Astrocyte (in vitro differentiated cells and primary cell): ENCODE data around the gene SEMA6A. TPM values are rescaled to one million over a fixed set of nuclear protein-coding genes. Genes with fewer than 3 reads are reported as not detected.

Source experiments
- DNase-seq: peaks from one replicate; pipeline ENCODE4 v3.0.0-alpha.2; 2010; ENCODE audit warnings: low read depth
- FAIRE-seq: peaks from 2 replicates; lab custom pipeline; 2011; peaks lifted over from hg19 to GRCh38; lab: Jason Lieb, UNC
- H2AFZ ChIP-seq: 2 replicates; pipeline ENCODE4 v1.6.0; 2012; ENCODE audit warnings: low read depth, low read length, inconsistent platforms
- H3K27ac ChIP-seq: 2 replicates; pipeline ENCODE4 v1.5.1; 2011; ENCODE audit warnings: low read depth, low read length, inconsistent platforms
- H3K27me3 ChIP-seq: 2 replicates; pipeline ENCODE4 v1.6.0; 2011; ENCODE audit warnings: low read length, inconsistent platforms; ENCODE audit not compliant: insufficient read depth
- H3K36me3 ChIP-seq: 2 replicates; pipeline ENCODE4 v1.5.1; 2011; ENCODE audit warnings: low read length, inconsistent platforms; ENCODE audit not compliant: insufficient read depth
- H3K4me1 ChIP-seq: 2 replicates; pipeline ENCODE4 v1.5.1; 2011; ENCODE audit warnings: low read length, inconsistent platforms; ENCODE audit not compliant: insufficient read depth
- H3K4me2 ChIP-seq: 2 replicates; pipeline ENCODE4 v1.6.0; 2012; ENCODE audit warnings: low read length, inconsistent platforms
- H3K4me3 ChIP-seq: 2 replicates; pipeline ENCODE4 v1.5.1; 2011; ENCODE audit warnings: low read depth, mild to moderate bottlenecking, low read length, inconsistent platforms; ENCODE audit not compliant: insufficient read depth
- H3K79me2 ChIP-seq: 2 replicates; pipeline ENCODE4 v1.6.0; 2012; ENCODE audit warnings: mild to moderate bottlenecking, low read length, inconsistent platforms; ENCODE audit not compliant: insufficient read depth
- H3K9ac ChIP-seq: 2 replicates; pipeline ENCODE4 v1.6.0; 2012; ENCODE audit warnings: mild to moderate bottlenecking, low read length, inconsistent platforms
- H3K9me3 ChIP-seq: 2 replicates; pipeline ENCODE4 v1.5.1; 2012; ENCODE audit warnings: low read depth, mild to moderate bottlenecking, low read length, inconsistent platforms; ENCODE audit not compliant: insufficient read depth
- H4K20me1 ChIP-seq: 2 replicates; pipeline ENCODE4 v1.6.0; 2012; ENCODE audit warnings: low read length, inconsistent platforms; ENCODE audit not compliant: insufficient read depth
- H3K27ac Mint-ChIP-seq: one replicate; pipeline ENCODE4 v1.8.0; 2021; ENCODE audit warnings: mild to moderate bottlenecking, mixed read lengths; ENCODE audit not compliant: unreplicated experiment
- H3K27me3 Mint-ChIP-seq: one replicate; pipeline ENCODE4 v1.8.0; 2021; ENCODE audit warnings: low read depth, mixed read lengths; ENCODE audit not compliant: unreplicated experiment
- H3K36me3 Mint-ChIP-seq: one replicate; pipeline ENCODE4 v1.8.0; 2021; ENCODE audit warnings: low read depth, mixed read lengths; ENCODE audit not compliant: unreplicated experiment
- H3K4me1 Mint-ChIP-seq: one replicate; pipeline ENCODE4 v1.8.0; 2021; ENCODE audit warnings: low read depth, mixed read lengths; ENCODE audit not compliant: unreplicated experiment
- H3K4me3 Mint-ChIP-seq: one replicate; pipeline ENCODE4 v1.8.0; 2021; ENCODE audit warnings: mild to moderate bottlenecking, moderate library complexity, mixed read lengths; ENCODE audit not compliant: unreplicated experiment
- H3K9me3 Mint-ChIP-seq: one replicate; pipeline ENCODE4 v1.8.0; 2021; ENCODE audit warnings: mild to moderate bottlenecking, mixed read lengths; ENCODE audit not compliant: unreplicated experiment
- CTCF ChIP-seq: IDR thresholded peaks from 2 replicates; pipeline ENCODE4 v1.5.1; 2011; ENCODE audit warnings: low read depth, mild to moderate bottlenecking, inconsistent platforms, low read length, moderate library complexity; ENCODE audit not compliant: insufficient read depth
- EZH2 ChIP-seq: IDR thresholded peaks from 2 replicates; pipeline ENCODE4 v1.6.1; 2012; ENCODE audit warnings: mild to moderate bottlenecking, low read length, inconsistent platforms; ENCODE audit not compliant: insufficient read depth
- total RNA-seq: library from RNA; stranded (reverse); gene quantifications from 2 replicates; pipeline ENCODE4 v1.2.1, GENCODE V29; 2021

Gene SEMA6A
- total RNA-seq, 1 donor from 2014 or later = 34.2 TPM

GRCh38 chr5:116478491-116478890 lies 96.1 kb downstream of the SEMA6A start:
- Mint-ChIP-seq H3K27ac (no peak overlapping the region), H3K9me3 (peaks cover 9% of the 10 kb centered on the region), H3K27me3 (no peaks in the 10 kb centered on the region), H3K4me3 (no peak overlapping the region), H3K36me3 (peaks cover 36% of the 10 kb centered on the region), H3K4me1 (peaks cover 24% of the 10 kb centered on the region)
- Histone ChIP-seq H3K4me2 (no peak overlapping the region), H3K9me3 (peaks cover 10% of the 10 kb centered on the region), H3K4me3 (no peak overlapping the region), H3K4me1 (no peaks in the 10 kb centered on the region), H3K27me3 (no peaks in the 10 kb centered on the region), H3K79me2 (no peaks in the 10 kb centered on the region), H3K27ac (no peak overlapping the region), H3K9ac (no peak overlapping the region), H3K36me3 (no peaks in the 10 kb centered on the region), H4K20me1 (no peaks in the 10 kb centered on the region), H2AFZ (no peak overlapping the region)
- TF ChIP-seq CTCF (no peak), EZH2 (no peak)
- DNase-seq = peak; percentile 66
- FAIRE-seq = no peak

GRCh38 chr5:116476897-116477537 lies 97.6 kb downstream of the SEMA6A start:
- H3K4me2 ChIP-seq = no peak overlapping the region
- no peak for TF ChIP-seq CTCF

GRCh38 chr5:116475338-116475737 lies 99.3 kb downstream of the SEMA6A start:
- H2AFZ ChIP-seq = no peak overlapping the region
- H3K27me3 Mint-ChIP-seq = no peaks in the 10 kb centered on the region
- DNase-seq (no peak), FAIRE-seq (no peak)
- peaks cover 10% of the 10 kb centered on the region for H3K4me1 Mint-ChIP-seq
- H3K4me3 ChIP-seq = no peak overlapping the region
- H3K9me3 ChIP-seq = peaks cover 10% of the 10 kb centered on the region
- peaks cover 26% of the 10 kb centered on the region for H3K36me3 Mint-ChIP-seq
- peaks cover 9% of the 10 kb centered on the region for H3K9me3 Mint-ChIP-seq
- H3K36me3 ChIP-seq = no peaks in the 10 kb centered on the region
- TF ChIP-seq CTCF (no peak), EZH2 (no peak)
- no peak overlapping the region for H3K4me3 Mint-ChIP-seq
- no peaks in the 10 kb centered on the region for H3K27me3 ChIP-seq
- no peaks in the 10 kb centered on the region for H4K20me1 ChIP-seq
- H3K4me2 ChIP-seq = no peak overlapping the region
- no peak overlapping the region for H3K9ac ChIP-seq
- no peaks in the 10 kb centered on the region for H3K4me1 ChIP-seq
- no peak overlapping the region for H3K27ac ChIP-seq
- H3K27ac Mint-ChIP-seq = no peak overlapping the region
- H3K79me2 ChIP-seq = no peaks in the 10 kb centered on the region

More at GRCh38 chr5:116476897-116477537, 97.6 kb downstream of the SEMA6A start:
- Histone ChIP-seq H3K4me3 (no peak overlapping the region), H3K9ac (no peak overlapping the region), H3K27ac (no peak overlapping the region), H3K79me2 (no peaks in the 10 kb centered on the region), H3K9me3 (peaks cover 10% of the 10 kb centered on the region), H3K27me3 (no peaks in the 10 kb centered on the region), H3K4me1 (no peaks in the 10 kb centered on the region), H3K36me3 (no peaks in the 10 kb centered on the region), H2AFZ (no peak overlapping the region), H4K20me1 (no peaks in the 10 kb centered on the region)
- Mint-ChIP-seq H3K36me3 (peaks cover 34% of the 10 kb centered on the region), H3K27me3 (no peaks in the 10 kb centered on the region), H3K4me3 (no peak overlapping the region), H3K4me1 (peaks cover 16% of the 10 kb centered on the region), H3K9me3 (peaks cover 9% of the 10 kb centered on the region), H3K27ac (no peak overlapping the region)
- FAIRE-seq = no peak
- no peak for DNase-seq
